OCI-LY7 (cell line): Measurements from ENCODE around the gene PRRC2B.

Experiments
- EZH2phosphoT487 ChIP-seq: fragments of 200-600 bp; sonication (generic); IDR thresholded peaks from 2 replicates; pipeline ENCODE4 v1.6.1; 2018; ENCODE audit warnings: low read depth, borderline replicate concordance, mild to moderate bottlenecking, mixed run types, antibody characterized with exemption, low read length, moderate library complexity, mixed read lengths
- TF ChIP-seq, protein P1 (sequence below): fragments of 200-600 bp; sonication (generic); conservative IDR thresholded peaks from 2 replicates; pipeline ENCODE4 v1.5.1; 2014; ENCODE audit warnings: mild to moderate bottlenecking, antibody characterized with exemption, low read length, moderate library complexity, mixed read lengths

DNA sequence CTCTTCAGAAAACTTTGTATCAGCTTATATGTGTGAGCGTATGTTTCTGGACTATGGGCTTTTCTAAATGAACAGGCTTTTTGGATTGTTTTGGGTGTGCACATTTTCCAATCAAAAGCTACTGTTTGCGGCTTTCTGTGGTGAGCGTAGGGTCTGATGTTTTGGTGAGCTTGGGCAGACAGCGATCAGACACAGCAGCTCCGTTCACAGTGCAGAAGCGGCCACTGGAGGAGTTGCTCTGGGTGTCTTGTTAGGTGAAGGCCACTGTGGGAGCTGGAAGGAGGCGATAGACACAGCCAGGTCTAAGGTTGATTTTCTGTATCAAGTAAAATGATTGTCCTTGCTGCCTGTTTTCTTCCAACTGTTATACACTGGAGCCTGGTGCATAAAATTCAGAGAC is 11.1 kb downstream of the PRRC2B start:
- TF ChIP-seq, protein P1, sequence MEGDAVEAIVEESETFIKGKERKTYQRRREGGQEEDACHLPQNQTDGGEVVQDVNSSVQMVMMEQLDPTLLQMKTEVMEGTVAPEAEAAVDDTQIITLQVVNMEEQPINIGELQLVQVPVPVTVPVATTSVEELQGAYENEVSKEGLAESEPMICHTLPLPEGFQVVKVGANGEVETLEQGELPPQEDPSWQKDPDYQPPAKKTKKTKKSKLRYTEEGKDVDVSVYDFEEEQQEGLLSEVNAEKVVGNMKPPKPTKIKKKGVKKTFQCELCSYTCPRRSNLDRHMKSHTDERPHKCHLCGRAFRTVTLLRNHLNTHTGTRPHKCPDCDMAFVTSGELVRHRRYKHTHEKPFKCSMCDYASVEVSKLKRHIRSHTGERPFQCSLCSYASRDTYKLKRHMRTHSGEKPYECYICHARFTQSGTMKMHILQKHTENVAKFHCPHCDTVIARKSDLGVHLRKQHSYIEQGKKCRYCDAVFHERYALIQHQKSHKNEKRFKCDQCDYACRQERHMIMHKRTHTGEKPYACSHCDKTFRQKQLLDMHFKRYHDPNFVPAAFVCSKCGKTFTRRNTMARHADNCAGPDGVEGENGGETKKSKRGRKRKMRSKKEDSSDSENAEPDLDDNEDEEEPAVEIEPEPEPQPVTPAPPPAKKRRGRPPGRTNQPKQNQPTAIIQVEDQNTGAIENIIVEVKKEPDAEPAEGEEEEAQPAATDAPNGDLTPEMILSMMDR, result no peak
- TF ChIP-seq EZH2phosphoT487, result no peak
